OCI-LY1 (cell line): ENCODE results near the gene DIP2C.

Source experiments
- EZH2 ChIP-seq: fragments of 200-600 bp; sonication (generic), shearing (Covaris generic); IDR thresholded peaks from 2 replicates; pipeline ENCODE4 v1.8.0; 2017; ENCODE audit warnings: borderline replicate concordance, mixed run types, mild to moderate bottlenecking, antibody characterized with exemption, low read length, moderate library complexity, mixed read lengths
- TF ChIP-seq, protein P1 (sequence below): fragments of 200-600 bp; sonication (generic), shearing (Covaris generic); IDR thresholded peaks from 2 replicates; pipeline ENCODE4 v1.5.1; 2017; ENCODE audit warnings: mild to moderate bottlenecking, antibody characterized with exemption, low read length, moderate library complexity, mixed read lengths

DNA sequence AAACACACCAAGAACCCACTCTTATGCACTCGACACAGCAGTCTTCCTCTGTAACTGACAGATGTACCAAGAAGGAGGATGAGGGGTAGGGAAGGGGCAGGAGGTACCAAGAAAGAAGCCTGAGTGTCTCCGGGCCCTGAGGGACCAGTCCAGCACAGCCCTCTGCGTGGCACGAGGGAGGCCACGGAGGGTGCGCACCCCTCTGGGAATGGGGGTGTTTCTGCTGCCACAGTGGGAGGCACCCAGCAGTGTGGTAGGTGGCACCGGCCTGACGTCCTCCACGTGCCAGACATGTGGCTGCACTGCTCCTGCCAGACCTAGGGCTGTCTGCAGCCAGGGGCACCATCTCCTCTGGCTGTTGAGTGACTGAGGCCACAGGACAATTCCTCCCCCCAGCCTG, 399.9 kb downstream of the DIP2C start:
- TF ChIP-seq, protein P1, sequence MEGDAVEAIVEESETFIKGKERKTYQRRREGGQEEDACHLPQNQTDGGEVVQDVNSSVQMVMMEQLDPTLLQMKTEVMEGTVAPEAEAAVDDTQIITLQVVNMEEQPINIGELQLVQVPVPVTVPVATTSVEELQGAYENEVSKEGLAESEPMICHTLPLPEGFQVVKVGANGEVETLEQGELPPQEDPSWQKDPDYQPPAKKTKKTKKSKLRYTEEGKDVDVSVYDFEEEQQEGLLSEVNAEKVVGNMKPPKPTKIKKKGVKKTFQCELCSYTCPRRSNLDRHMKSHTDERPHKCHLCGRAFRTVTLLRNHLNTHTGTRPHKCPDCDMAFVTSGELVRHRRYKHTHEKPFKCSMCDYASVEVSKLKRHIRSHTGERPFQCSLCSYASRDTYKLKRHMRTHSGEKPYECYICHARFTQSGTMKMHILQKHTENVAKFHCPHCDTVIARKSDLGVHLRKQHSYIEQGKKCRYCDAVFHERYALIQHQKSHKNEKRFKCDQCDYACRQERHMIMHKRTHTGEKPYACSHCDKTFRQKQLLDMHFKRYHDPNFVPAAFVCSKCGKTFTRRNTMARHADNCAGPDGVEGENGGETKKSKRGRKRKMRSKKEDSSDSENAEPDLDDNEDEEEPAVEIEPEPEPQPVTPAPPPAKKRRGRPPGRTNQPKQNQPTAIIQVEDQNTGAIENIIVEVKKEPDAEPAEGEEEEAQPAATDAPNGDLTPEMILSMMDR: no peak
- no peak for TF ChIP-seq EZH2
